Measurements from ENCODE around the gene MACF1. TPM values are rescaled to one million over a fixed set of nuclear protein-coding genes. Genes with fewer than 3 reads are reported as not detected.

The MACF1 gene
- total and polyA plus RNA-seq, 12 donors, result 85.3 to 379 (median 305) TPM

GRCh38 chr1:39426346-39426745 is 221.9 kb downstream of the MACF1 start:
- 89 to 90% methylated on average over 1 of the region's 1 CpG for WGBS, 2 donors
- ATAC-seq (no peak), DNase-seq (no peak)
- Histone ChIP-seq H3K4me3 (no peak overlapping the region), H3K4me1 (peaks cover 0 to 51% (median 33%) of the 10 kb centered on the region in 9 donors), H3K36me3 (peaks cover 0 to 100% (median 48%) of the 10 kb centered on the region in 9 donors), H3K9me3 (no peaks in the 10 kb centered on the region), H3K27me3 (no peaks in the 10 kb centered on the region), H3K27ac (peak overlapping the region in 4 of 10 donors; percentile 18 to 59 (median 19))
- intact Hi-C loops (cut with DNase I), result no loop called here
- no peak for TF ChIP-seq CTCF (IDR thresholded peaks at IDR 0.05)

GRCh38 chr1:39427374-39427773 is 222.9 kb downstream of the MACF1 start:
- ATAC-seq (peak; percentile 46 to 91 (median 78)), DNase-seq (no peak)
- no peaks in the 10 kb centered on the region for H3K27me3 ChIP-seq
- H3K9me3 ChIP-seq, result no peaks in the 10 kb centered on the region
- 13 to 26% methylated on average over 1 of the region's 1 CpG for WGBS, 2 donors
- intact Hi-C loops (cut with DNase I), result no loop called here
- H3K27ac ChIP-seq, result peak overlapping the region in 4 of 10 donors; percentile 11 to 59 (median 19)
- no peak overlapping the region for H3K4me3 ChIP-seq
- H3K36me3 ChIP-seq, result peaks cover 0 to 100% (median 57%) of the 10 kb centered on the region in 9 donors
- no peak for TF ChIP-seq CTCF (IDR thresholded peaks at IDR 0.05)
- H3K4me1 ChIP-seq, result peaks cover 0 to 53% (median 33%) of the 10 kb centered on the region in 9 donors

GRCh38 chr1:39427912-39428311 is 223.4 kb downstream of the MACF1 start:
- no peaks in the 10 kb centered on the region for H3K27me3 ChIP-seq
- H3K4me3 ChIP-seq, result no peak overlapping the region
- H3K9me3 ChIP-seq, result no peaks in the 10 kb centered on the region
- 69 to 75% methylated on average over 4 of the region's 4 CpGs for WGBS, 2 donors
- intact Hi-C loops (cut with DNase I), result no loop called here
- peak in 4 of 8 donors; percentile 32 to 69 (median 42) for ATAC-seq
- DNase-seq, result no peak
- TF ChIP-seq CTCF (IDR thresholded peaks at IDR 0.05), result no peak
- H3K27ac ChIP-seq, result peak overlapping the region in 3 of 10 donors; percentile 11 to 59 (median 20)
- H3K36me3 ChIP-seq, result peaks cover 0 to 100% (median 62%) of the 10 kb centered on the region in 9 donors
- H3K4me1 ChIP-seq, result peaks cover 0 to 53% (median 33%) of the 10 kb centered on the region in 9 donors

GRCh38 chr1:39431927-39432326 is 227.4 kb downstream of the MACF1 start:
- no peak for DNase-seq
- H3K4me1 ChIP-seq, result peaks cover 0 to 47% (median 21%) of the 10 kb centered on the region in 9 donors
- H3K4me3 ChIP-seq, result no peak overlapping the region
- intact Hi-C loops (cut with DNase I), result loop anchor here in 1 of 10 donors (10.0 kb wide), 1 partner anchor 57 kb away; no protein-coding TSS in a partner anchor
- ATAC-seq, result no peak
- peaks cover 0 to 100% (median 84%) of the 10 kb centered on the region in 9 donors for H3K36me3 ChIP-seq
- WGBS, 2 donors, result 94 to 95% methylated on average over 5 of the region's 5 CpGs
- no peaks in the 10 kb centered on the region for H3K27me3 ChIP-seq
- no peak overlapping the region for H3K27ac ChIP-seq
- H3K9me3 ChIP-seq, result no peaks in the 10 kb centered on the region
- no peak for TF ChIP-seq CTCF (IDR thresholded peaks at IDR 0.05)

All from heart right ventricle (tissue), 16 donors.